ENCODE measurements around the gene CDKN1C.

GRCh38 chr11:2934611-2935239 lies 49.1 kb upstream of the CDKN1C start:
- TF ChIP-seq CTCF (IDR thresholded peaks at IDR 0.05) (no peak), POLR2AphosphoS5 (IDR thresholded peaks at IDR 0.05) (no peak), POLR2A (IDR thresholded peaks at IDR 0.05) (no peak)
